Activated CD8-positive, alpha-beta memory T cell treated with anti-CD3 and anti-CD28 coated beads for 1 hour (primary cell): ENCODE measurements around the gene PPFIA3.

ENCODE experiments used
- DNase-seq, 2 donors: peaks; one replicate each; pipeline ENCODE4 v3.0.0-alpha.2; 2020; ENCODE audit warnings: low read depth in 1 of 2; ENCODE audit errors: extremely low read depth in 1 of 2

Gene PPFIA3

GRCh38 chr19:49148784-49149651 is 29.7 kb downstream of the PPFIA3 start:
- peak; percentile 52 to 62 for DNase-seq

- no peak for DNase-seq
Observed at GRCh38 chr19:49149652-49150105, 30.3 kb downstream of the PPFIA3 start.

DNA sequence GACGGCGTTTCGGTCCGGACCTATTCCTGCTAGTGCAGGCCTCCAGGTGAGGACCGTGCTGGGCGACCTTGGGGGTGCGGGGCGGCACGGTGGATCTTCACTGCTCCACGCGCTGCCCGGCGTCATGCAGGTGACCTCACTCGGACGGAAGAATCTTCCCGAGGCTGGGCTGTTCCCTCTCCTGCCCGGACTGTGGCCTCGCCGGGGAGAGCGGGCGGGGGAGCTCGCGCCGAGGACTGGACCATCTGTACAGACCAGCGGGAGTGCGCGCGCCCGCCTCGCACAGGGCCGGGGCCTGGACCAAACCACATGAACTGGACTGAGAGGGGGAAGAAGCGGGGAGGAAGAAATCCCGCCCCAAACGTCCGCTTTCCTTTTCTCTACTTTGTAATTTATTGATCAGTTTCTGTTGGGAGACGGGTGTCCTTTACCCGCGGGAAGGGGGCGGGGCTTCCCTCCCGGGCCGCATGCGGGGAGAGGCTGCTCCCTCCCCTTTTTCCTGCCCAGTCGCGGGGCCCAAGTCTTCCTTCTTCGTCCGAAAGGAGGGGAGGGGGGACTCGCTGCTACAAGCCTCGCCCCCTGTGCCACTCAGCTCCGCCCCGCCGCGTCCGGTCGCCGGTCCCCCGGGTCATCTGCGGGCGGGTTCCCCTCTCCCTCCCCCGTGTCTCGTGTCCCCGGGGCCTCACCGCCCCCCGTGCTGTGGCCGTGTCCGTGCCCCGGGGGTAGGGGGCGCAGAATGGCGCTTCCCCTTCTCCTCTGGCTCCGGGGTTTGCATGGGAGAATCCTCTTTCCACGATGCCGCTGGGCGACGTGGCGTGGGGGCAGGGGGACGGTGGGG is 31.0 kb downstream of the PPFIA3 start:
- peak in 1 of 2 donors; percentile 28 for DNase-seq

DNA sequence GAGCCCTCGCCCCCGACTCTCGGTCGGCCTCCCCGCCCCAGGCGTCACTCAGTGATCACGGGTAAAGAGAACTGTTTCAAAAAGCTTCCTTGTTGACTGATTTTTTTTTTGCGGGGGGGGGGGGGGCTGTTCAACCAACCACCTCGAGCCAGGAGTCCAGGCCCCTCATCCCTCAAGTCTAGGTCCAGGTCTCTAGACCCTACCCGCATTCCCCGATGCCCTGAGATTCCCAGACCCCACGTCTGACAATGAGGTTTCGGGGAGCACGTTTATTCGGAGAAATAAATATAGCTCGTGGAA is 31.6 kb downstream of the PPFIA3 start:
- DNase-seq = no peak

GRCh38 chr19:49151267-49152118 is 32.1 kb downstream of the PPFIA3 start:
- DNase-seq = no peak

DNA sequence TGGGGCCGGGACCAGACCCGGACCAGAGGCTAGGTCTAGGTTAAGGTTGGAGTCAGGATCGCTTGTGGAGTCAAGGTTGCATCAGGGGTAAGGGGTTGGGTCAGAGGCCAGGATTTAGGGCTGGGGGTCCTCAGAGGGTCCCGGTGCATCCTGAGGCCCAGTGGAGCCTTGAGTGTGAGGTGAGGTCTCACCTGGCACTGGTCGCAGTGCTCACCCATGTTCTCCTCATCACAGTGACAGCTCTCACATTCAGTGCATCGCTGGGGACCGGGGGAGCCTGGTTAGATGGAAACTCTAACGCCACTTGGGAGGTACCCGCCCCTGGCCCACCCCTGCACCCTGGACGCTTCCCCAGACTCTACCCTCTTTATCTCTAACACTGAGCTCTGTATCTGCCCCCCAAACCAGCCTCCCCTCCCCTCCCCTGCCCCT is 32.8 kb downstream of the PPFIA3 start:
- no peak for DNase-seq

DNA sequence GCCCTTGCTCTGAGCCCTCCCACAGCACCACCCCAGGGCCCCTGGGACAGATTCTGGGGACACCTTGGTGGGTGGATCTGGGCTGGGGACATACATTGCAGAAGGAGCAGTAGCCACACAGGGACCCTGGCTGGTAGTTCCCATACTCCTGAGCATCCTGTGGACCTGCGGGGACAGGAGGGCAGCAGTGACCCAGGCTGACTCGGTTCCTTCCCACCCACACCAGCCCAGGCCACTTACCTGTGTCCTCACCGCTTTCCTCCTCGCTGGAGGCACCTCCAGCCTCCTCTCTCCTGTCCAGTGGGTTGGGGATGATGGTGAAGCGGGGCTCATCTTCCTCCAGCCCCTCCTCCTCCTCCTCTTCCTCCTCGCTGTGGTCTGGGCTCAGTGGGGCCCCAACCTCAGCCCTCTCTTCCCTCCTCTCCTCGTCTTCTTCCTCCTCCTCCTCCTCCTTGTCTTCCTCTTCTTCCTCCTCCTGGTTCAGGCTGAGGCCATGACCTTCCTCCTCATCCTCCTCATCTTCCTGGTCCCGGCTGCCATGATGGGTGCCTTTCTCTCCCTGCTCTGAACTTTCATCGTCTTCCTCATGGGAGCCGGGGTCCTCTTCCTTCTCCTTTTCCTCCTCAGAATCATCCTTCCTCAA is 33.9 kb downstream of the PPFIA3 start:
- no peak for DNase-seq

DNA sequence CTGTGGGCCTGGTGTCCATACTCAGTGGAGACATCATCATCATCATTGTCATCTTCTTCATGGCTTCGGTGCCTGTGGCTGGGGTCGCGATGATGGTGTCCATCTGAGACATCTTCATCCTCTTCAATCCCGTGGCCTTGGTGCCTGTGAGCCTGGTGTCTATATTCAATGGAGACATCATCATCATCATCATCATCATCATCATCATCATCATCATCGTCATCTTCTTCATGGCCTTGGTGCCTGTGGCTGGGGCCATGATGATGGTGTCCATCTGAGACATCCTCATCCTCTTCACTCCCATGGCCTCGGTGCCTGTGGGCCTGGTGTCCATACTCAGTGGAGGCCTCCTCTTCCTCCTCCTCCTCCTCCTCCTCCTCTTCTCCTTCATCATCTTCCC is 34.9 kb downstream of the PPFIA3 start:
- no peak for DNase-seq

DNA sequence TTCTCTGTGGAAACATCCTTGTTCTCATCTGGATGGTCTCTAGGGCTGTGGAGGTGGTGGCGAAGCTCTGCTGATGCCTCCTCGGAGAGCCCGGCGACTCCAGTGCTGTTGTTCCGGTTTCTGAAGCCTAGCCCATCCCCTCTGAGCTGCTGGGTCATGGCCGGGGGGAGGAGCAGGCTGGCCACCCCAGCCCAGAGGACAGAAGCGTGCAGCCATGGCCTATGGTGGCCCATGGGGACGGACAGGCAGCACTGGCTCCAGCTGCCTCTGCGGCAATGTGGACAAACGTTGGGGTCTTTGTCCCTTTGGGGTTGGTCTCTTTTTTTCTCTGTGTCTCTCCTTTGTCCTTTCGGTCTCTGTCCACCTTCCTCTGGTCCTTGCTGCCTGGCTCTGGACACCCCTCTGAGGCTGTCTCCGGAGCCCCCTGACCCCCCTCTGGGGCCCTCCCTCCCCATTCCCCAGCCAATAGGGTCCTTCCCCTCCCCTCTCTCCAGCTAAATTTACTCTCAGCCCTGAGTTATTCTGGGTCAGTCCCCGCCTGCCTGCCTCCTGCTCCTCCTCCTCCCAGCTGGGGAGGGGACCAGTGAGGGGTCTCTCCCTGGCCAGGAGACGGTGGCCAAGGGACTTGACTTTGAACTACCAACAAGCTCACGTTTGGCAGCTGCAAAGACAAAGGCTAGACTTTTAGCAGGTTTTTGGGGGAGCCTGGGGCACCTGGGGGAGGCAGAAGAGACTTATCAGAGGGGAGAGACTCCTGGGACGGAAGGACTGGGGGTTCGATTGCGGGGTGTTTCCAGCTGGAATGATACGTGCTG is 35.9 kb downstream of the PPFIA3 start, which contains the start of gene HRC:
Gene HRC, minus strand, starts transcription at position 392 of the 815 bp plus-strand sequence. Its CDS starts 159 bp downstream, at position 233.
- no peak for DNase-seq

DNA sequence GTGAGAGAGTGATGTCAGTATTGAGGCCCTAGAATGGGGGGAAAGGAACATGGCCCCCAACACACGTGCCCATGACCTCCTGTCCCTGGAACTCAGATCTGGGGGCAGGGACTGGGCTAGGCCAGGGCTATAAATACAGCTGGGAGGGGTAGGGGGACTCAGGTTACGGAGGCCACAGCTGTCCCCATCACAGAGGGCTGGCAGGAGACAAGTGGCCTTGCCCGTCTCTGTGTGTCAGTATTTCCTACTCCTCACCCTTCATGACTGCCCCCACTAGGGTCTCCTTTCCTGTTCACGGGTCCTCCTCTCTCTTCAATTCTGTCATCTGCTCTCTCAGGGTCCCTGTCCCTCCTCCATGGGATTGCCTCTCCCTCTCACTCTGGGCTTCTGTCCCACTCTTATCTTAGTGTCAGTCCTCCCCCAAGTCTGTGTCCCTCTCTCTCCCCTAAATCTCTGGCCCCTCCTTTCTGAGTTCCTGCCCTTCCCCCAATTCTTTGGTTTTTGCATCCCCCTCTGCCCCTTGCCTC is 36.5 kb downstream of the PPFIA3 start:
- no peak for DNase-seq

DNA sequence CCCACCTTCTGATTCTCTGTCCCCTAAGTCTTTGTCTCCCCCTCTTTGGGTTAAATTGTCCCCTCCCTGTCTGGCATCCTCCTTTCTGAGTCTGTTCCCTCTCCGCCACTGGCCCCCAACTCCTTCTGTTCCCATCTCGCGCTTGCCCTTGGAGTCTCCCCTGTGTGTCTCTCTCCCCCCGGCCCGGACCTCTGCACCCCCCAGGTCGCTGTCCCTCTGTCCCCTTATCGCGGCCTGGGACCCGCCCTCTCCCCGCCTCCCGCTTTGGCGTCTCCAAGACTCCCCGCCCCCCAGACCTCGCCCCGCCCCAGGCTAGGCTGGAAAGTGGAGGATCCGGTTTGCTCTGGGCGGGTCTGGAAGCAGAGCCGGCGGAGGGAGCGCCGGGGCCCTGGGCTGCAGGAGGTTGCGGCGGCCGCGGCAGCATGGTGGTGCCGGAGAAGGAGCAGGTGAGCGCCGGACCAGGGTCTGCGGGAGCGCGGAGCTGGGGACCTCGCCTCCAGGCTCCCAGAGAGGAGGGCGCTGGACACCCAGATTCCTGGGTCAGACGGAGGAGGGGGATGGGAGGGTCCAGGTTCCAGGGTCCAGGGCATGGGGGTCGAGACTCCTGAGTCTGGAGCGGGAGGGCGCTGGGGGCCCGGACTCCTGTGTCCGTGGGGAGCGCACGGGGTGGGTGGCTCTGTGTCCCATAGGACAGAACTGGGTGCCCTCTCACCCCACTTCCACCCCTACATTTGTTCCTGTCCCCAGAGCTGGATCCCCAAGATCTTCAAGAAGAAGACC is 38.3 kb downstream of the PPFIA3 start, which contains the start of gene TRPM4:
Gene TRPM4, plus strand, starts transcription at position 348 of the 780 bp plus-strand sequence. Its CDS starts 75 bp downstream, at position 423.
- DNase-seq = no peak

DNA sequence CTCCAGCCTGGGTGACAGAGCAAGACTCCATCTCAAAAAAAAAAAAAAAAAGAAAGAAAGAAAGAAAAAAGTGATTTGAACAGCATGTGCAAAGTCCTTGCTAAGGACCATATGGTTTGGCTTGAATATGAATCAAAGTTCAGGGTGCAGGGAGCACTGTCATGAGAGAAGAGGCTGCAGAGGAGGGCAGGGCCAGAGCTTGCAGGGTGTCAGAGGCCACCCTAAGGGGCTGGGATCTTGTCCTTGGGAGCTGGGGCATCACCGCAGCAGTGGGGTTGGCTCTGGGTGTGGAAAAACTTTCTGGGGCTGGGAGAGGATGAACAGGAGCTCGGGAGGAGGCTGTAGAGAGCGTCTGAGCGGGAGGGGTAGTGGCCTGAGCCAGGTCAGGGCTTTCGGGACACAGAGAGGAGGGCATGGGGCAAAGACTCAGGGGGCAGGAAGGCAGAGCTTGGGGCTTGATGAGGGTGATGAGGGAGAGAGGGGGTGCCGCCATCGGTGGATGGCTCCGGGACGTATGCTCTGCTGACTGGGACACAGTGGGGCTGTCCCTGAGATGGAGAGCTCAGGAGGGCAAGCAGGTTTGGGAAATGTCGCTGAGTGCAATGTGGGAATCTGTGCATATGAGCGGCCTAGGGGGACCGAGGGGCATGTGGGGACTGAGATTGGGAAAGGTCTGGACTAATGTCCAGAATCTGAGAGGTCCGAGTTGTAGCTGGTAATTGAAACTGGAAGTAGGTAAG is 41.3 kb downstream of the PPFIA3 start:
- DNase-seq = no peak

GRCh38 chr19:49161987-49162386 is 42.6 kb downstream of the PPFIA3 start:
- DNase-seq = no peak

GRCh38 chr19:49165111-49165750 is 45.9 kb downstream of the PPFIA3 start:
- no peak for DNase-seq

DNA sequence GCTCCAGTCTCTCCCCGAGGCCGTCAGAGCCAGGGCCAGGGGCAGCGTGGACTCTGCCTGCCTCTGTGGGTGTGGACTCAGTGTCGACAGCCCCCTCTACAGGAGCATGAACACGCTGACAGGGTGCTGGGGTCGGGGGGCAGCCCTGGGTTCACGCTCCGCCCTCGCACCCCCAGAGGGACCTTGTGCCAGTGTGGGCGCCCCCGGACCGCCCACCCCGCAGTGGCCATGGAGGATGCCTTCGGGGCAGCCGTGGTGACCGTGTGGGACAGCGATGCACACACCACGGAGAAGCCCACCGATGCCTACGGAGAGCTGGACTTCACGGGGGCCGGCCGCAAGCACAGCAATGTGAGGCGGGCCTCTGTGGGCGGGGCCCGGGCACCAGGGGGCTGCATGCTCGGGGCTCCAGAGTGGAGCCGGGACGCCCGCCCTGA is 46.5 kb downstream of the PPFIA3 start:
- DNase-seq = no peak

GRCh38 chr19:49167857-49168409 is 48.6 kb downstream of the PPFIA3 start:
- DNase-seq = no peak

DNA sequence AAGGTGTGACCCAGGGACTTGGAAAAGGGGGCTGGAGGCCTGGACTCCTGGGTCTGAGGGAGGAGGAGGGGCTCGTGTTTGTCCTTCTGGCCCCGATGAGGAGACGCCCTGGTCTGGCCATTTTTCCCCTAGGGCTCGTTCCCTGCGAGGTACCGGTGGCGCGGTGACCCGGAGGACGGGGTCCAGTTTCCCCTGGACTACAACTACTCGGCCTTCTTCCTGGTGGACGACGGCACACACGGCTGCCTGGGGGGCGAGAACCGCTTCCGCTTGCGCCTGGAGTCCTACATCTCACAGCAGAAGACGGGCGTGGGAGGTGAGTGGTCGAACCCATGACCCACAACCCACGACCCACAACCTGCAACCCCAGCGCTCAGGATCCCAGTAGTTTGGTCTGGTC is 49.1 kb downstream of the PPFIA3 start:
- no peak for DNase-seq
